Body of pancreas (tissue), 4 donors: ENCODE measurements around the gene DLG2.

Source experiments
- CTCF ChIP-seq, 7 experiments: fragments of 450-650 bp in 4 of 7; fragments of 200-600 bp in 3 of 7; sonication (generic) in 3 of 7; IDR thresholded peaks; one replicate each; pipeline ENCODE4 v1.5.1; 2016 to 2019; ENCODE audit warnings: antibody characterized with exemption in 7 of 7
- POLR2A ChIP-seq, 3 donors: fragments of 450-650 bp; IDR thresholded peaks; one replicate each; pipeline ENCODE4 v1.6.1; 2016; ENCODE audit warnings: antibody characterized with exemption in 3 of 3, mild to moderate bottlenecking in 2 of 3

GRCh38 chr11:84536456-84536855, 1090.7 kb downstream of the DLG2 start:
- no peak for TF ChIP-seq POLR2A (IDR thresholded peaks at IDR 0.05)
- TF ChIP-seq CTCF (IDR thresholded peaks at IDR 0.05) = no peak
